ENCODE data around the gene CPNE7.

DNA sequence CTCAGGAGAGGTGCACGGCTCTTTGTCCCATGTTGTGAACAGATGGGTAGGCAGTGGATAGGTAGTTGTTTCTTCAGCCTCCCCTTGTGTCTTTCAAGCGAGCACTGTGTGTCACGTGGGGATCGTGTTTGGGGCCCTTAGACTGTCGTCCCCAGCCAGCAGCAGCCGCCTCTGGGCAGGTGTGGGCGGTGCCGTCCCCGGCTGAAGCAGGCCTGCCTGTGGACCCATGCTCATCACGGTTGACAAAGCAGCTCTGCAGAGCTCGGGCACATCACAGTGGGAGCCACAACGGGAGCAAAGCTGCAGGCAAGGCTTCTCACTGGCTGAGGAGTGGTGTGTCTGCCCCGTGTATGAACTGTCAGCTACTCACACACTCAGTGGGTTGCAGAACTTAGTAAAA lies 19.8 kb upstream of the CPNE7 start:
- TF ChIP-seq, protein P1, sequence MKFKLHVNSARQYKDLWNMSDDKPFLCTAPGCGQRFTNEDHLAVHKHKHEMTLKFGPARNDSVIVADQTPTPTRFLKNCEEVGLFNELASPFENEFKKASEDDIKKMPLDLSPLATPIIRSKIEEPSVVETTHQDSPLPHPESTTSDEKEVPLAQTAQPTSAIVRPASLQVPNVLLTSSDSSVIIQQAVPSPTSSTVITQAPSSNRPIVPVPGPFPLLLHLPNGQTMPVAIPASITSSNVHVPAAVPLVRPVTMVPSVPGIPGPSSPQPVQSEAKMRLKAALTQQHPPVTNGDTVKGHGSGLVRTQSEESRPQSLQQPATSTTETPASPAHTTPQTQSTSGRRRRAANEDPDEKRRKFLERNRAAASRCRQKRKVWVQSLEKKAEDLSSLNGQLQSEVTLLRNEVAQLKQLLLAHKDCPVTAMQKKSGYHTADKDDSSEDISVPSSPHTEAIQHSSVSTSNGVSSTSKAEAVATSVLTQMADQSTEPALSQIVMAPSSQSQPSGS (IDR thresholded peaks at IDR 0.05; ENCODE audit: low read length), result no peak
- no peak for TF ChIP-seq YY1 (IDR thresholded peaks at IDR 0.05; ENCODE audit: low read depth, low read length)
- TF ChIP-seq, protein P2, sequence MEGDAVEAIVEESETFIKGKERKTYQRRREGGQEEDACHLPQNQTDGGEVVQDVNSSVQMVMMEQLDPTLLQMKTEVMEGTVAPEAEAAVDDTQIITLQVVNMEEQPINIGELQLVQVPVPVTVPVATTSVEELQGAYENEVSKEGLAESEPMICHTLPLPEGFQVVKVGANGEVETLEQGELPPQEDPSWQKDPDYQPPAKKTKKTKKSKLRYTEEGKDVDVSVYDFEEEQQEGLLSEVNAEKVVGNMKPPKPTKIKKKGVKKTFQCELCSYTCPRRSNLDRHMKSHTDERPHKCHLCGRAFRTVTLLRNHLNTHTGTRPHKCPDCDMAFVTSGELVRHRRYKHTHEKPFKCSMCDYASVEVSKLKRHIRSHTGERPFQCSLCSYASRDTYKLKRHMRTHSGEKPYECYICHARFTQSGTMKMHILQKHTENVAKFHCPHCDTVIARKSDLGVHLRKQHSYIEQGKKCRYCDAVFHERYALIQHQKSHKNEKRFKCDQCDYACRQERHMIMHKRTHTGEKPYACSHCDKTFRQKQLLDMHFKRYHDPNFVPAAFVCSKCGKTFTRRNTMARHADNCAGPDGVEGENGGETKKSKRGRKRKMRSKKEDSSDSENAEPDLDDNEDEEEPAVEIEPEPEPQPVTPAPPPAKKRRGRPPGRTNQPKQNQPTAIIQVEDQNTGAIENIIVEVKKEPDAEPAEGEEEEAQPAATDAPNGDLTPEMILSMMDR (IDR thresholded peaks at IDR 0.05; ENCODE audit: control extremely low read depth in 1 of 3, insufficient read depth in 1 of 3, low read depth in 1 of 3, low read length in 3 of 3), result no peak
- TF ChIP-seq HDAC6 (IDR thresholded peaks at IDR 0.05; ENCODE audit: low read depth, low read length), result no peak
- TF ChIP-seq CREB1 (IDR thresholded peaks at IDR 0.05), result no peak
- no peak for TF ChIP-seq JUND (IDR thresholded peaks at IDR 0.05; ENCODE audit: low read length)
- TF ChIP-seq RFX5 (IDR thresholded peaks at IDR 0.05; ENCODE audit: borderline replicate concordance, low read depth, low read length), result no peak
- TF ChIP-seq POLR2A (IDR thresholded peaks at IDR 0.05; ENCODE audit: control extremely low read depth in 1 of 2, low read depth in 2 of 2, low read length in 2 of 2), result no peak
- no peak for TF ChIP-seq CBX5 (IDR thresholded peaks at IDR 0.05; ENCODE audit: low read depth, low read length)
- no peak for TF ChIP-seq EP300 (IDR thresholded peaks at IDR 0.05; ENCODE audit: borderline replicate concordance in 1 of 2, low read depth in 2 of 2, low read length in 2 of 2)
- no peak for TF ChIP-seq HDAC2 (IDR thresholded peaks at IDR 0.05; ENCODE audit: borderline replicate concordance in 1 of 2, low read depth in 2 of 2, low read length in 2 of 2)

Measured in H1 (cell line).